IMR-90 (cell line): ENCODE measurements around the gene ANK2. TPM values are rescaled to one million over a fixed set of nuclear protein-coding genes. Genes with fewer than 3 reads are reported as not detected.

Experiments
- ATAC-seq: fragments of 200-7000 bp; cut with Tn5 transposase; 2 replicates; pipeline ENCODE4 v1.9.1; 2020; ENCODE audit warnings: low read depth, mild to moderate bottlenecking, moderate library complexity
- BruUV-seq: library from RNA; stranded (reverse); fragments of 400-500 nt; replicated peaks from 2 replicates; lab custom pipeline; 2021; lab: Mats Ljungman, UMichigan
- CTCF ChIA-PET: fragments of 300-600 bp; formaldehyde crosslinking; extraction: SDS; loops from one replicate; lab custom pipeline; 2021; ENCODE audit warnings: antibody characterized with exemption; lab: Yijun Ruan, JAX
- POLR2A ChIA-PET: fragments of 300-600 bp; sonication (Branson Sonifier 250); formaldehyde crosslinking; loops from one replicate; lab custom pipeline; 2022; ENCODE audit warnings: antibody characterized with exemption; ENCODE audit not compliant: unreplicated experiment; lab: Charles Lee
- DNase-seq: peaks from one replicate; pipeline ENCODE4 v3.0.0; 2013
- H2AFZ ChIP-seq: replicated peaks from 2 replicates; pipeline ENCODE3; 2013; ENCODE audit warnings: low read length, mild to moderate bottlenecking; ENCODE audit not compliant: poor library complexity
- H2AK5ac ChIP-seq: 2 replicates; pipeline ENCODE4 v1.6.1; 2013; ENCODE audit warnings: low read depth, low read length, inconsistent platforms
- H2AK9ac ChIP-seq: replicated peaks from 2 replicates; pipeline ENCODE3; 2013; ENCODE audit warnings: mild to moderate bottlenecking, low read depth, low read length, moderate library complexity; ENCODE audit not compliant: poor library complexity
- H2BK120ac ChIP-seq: 2 replicates; pipeline ENCODE4 v1.6.1; 2013; ENCODE audit warnings: low read depth, low read length, inconsistent platforms
- H2BK15ac ChIP-seq: 3 replicates; pipeline ENCODE4 v1.6.1; 2013; ENCODE audit warnings: low read depth, low read length, inconsistent platforms
- H2BK20ac ChIP-seq: 2 replicates; pipeline ENCODE4 v1.6.1; 2013; ENCODE audit warnings: low read depth, mild to moderate bottlenecking, inconsistent platforms, low read length, moderate library complexity
- H2BK5ac ChIP-seq: 2 replicates; pipeline ENCODE4 v1.6.1; 2013; ENCODE audit warnings: mild to moderate bottlenecking, low read depth, low read length, inconsistent platforms; ENCODE audit not compliant: poor library complexity, severe bottlenecking
- H3K14ac ChIP-seq: replicated peaks from 2 replicates; pipeline ENCODE4 v1.6.1; 2013; ENCODE audit warnings: low read depth, low read length, inconsistent platforms
- H3K18ac ChIP-seq: 2 replicates; pipeline ENCODE4 v1.6.1; 2013; ENCODE audit warnings: low read depth, low read length, control low read depth
- H3K23ac ChIP-seq: 2 replicates; pipeline ENCODE4 v1.6.1; 2013; ENCODE audit warnings: low read depth, low read length, inconsistent platforms
- H3K27ac ChIP-seq: 2 replicates; pipeline ENCODE4 v1.5.1; 2013; ENCODE audit warnings: mild to moderate bottlenecking, control low read depth, low read length; ENCODE audit not compliant: insufficient read depth
- H3K27me3 ChIP-seq: 2 replicates; pipeline ENCODE4 v1.6.1; 2013; ENCODE audit warnings: low read length; ENCODE audit not compliant: control insufficient read depth, insufficient read depth
- H3K36me3 ChIP-seq: 2 replicates; pipeline ENCODE4 v1.6.1; 2013; ENCODE audit warnings: low read length, mixed read lengths; ENCODE audit not compliant: control insufficient read depth, insufficient read depth
- H3K4ac ChIP-seq: 2 replicates; pipeline ENCODE4 v1.6.1; 2013; ENCODE audit warnings: low read depth, low read length, inconsistent platforms
- H3K4me1 ChIP-seq: 2 replicates; pipeline ENCODE4 v1.6.1; 2013; ENCODE audit warnings: low read length, mixed read lengths; ENCODE audit not compliant: control insufficient read depth, insufficient read depth
- H3K4me2 ChIP-seq: 2 replicates; pipeline ENCODE4 v1.6.1; 2013; ENCODE audit warnings: low read depth, mild to moderate bottlenecking, control low read depth, low read length, moderate library complexity
- H3K4me3 ChIP-seq: 2 replicates; pipeline ENCODE4 v1.5.1; 2013; ENCODE audit warnings: low read depth, mild to moderate bottlenecking, control low read depth, low read length, moderate library complexity; ENCODE audit not compliant: insufficient read depth
- H3K56ac ChIP-seq: 2 replicates; pipeline ENCODE4 v1.6.1; 2013; ENCODE audit warnings: low read length, inconsistent platforms; ENCODE audit not compliant: insufficient read depth; ENCODE audit errors: extremely low read depth
- H3K79me1 ChIP-seq, 2 experiments: 2 replicates each; pipeline ENCODE4 v1.6.1; 2013; ENCODE audit warnings: low read length in 2 of 2, inconsistent platforms in 1 of 2, low read depth in 1 of 2
- H3K9ac ChIP-seq: 2 replicates; pipeline ENCODE4 v1.6.1; 2013; ENCODE audit warnings: low read depth, low read length, control low read depth
- H3K9me1 ChIP-seq: 2 replicates; pipeline ENCODE4 v1.6.1; 2013; ENCODE audit warnings: low read length, inconsistent platforms; ENCODE audit not compliant: insufficient read depth
- H3K9me3 ChIP-seq: 2 replicates; pipeline ENCODE4 v1.6.1; 2013; ENCODE audit warnings: low read length; ENCODE audit not compliant: control insufficient read depth, insufficient read depth
- H4K20me1 ChIP-seq: 2 replicates; pipeline ENCODE4 v1.6.1; 2013; ENCODE audit warnings: low read length, inconsistent platforms; ENCODE audit not compliant: insufficient read depth
- H4K5ac ChIP-seq: 2 replicates; pipeline ENCODE4 v1.6.1; 2013; ENCODE audit warnings: mild to moderate bottlenecking, low read depth, low read length, control low read depth
- H4K8ac ChIP-seq, 2 experiments: 2 replicates each; pipeline ENCODE4 v1.6.1; 2013; ENCODE audit warnings: low read depth in 2 of 2, low read length in 2 of 2, control low read depth in 1 of 2, inconsistent platforms in 1 of 2
- H4K91ac ChIP-seq: 2 replicates; pipeline ENCODE4 v1.6.1; 2013; ENCODE audit warnings: low read depth, low read length, inconsistent platforms; ENCODE audit not compliant: insufficient read depth
- BHLHE40 ChIP-seq: fragments of 150-350 bp; IDR thresholded peaks from 2 replicates; pipeline ENCODE4 v1.6.1; 2016; ENCODE audit warnings: mild to moderate bottlenecking, low read depth, low read length
- CEBPB ChIP-seq: IDR thresholded peaks from 2 replicates; pipeline ENCODE4 v1.6.1; 2012; ENCODE audit warnings: low read depth, low read length, improper control_type of control experiment
- CHD1 ChIP-seq: IDR thresholded peaks from 2 replicates; pipeline ENCODE4 v1.6.1; 2012; ENCODE audit warnings: low read depth, low read length, improper control_type of control experiment
- ELK1 ChIP-seq: fragments of 150-350 bp; IDR thresholded peaks from 2 replicates; pipeline ENCODE4 v1.6.1; 2016; ENCODE audit warnings: low read depth, mild to moderate bottlenecking, low read length, moderate library complexity, borderline replicate concordance
- FOS ChIP-seq: fragments of 150-350 bp; IDR thresholded peaks from 2 replicates; pipeline ENCODE4 v1.6.1; 2016; ENCODE audit warnings: low read depth, low read length
- MAFK ChIP-seq: IDR thresholded peaks from 2 replicates; pipeline ENCODE4 v1.6.1; 2012; ENCODE audit warnings: low read depth, low read length, improper control_type of control experiment
- MAZ ChIP-seq: IDR thresholded peaks from 2 replicates; pipeline ENCODE4 v1.6.1; 2012; ENCODE audit warnings: low read depth, mild to moderate bottlenecking, low read length, improper control_type of control experiment, moderate library complexity, borderline replicate concordance
- MXI1 ChIP-seq: IDR thresholded peaks from 2 replicates; pipeline ENCODE4 v1.6.1; 2012; ENCODE audit warnings: low read depth, mild to moderate bottlenecking, low read length, moderate library complexity, borderline replicate concordance
- NFE2L2 ChIP-seq: fragments of 150-350 bp; IDR thresholded peaks from 2 replicates; pipeline ENCODE4 v1.6.1; 2016; ENCODE audit warnings: low read depth, mild to moderate bottlenecking, low read length
- POLR2A ChIP-seq: IDR thresholded peaks from 2 replicates; pipeline ENCODE4 v1.6.1; 2012; ENCODE audit warnings: mild to moderate bottlenecking, low read depth, low read length
- RAD21 ChIP-seq: IDR thresholded peaks from 2 replicates; pipeline ENCODE4 v1.6.1; 2012; ENCODE audit warnings: low read length, improper control_type of control experiment
- RCOR1 ChIP-seq: IDR thresholded peaks from 2 replicates; pipeline ENCODE4 v1.6.1; 2012; ENCODE audit warnings: mild to moderate bottlenecking, low read length, improper control_type of control experiment; ENCODE audit not compliant: insufficient replicate concordance
- RFX5 ChIP-seq: IDR thresholded peaks from 2 replicates; pipeline ENCODE4 v1.8.0; 2012; ENCODE audit warnings: low read depth, mild to moderate bottlenecking, low read length, moderate library complexity
- SMC3 ChIP-seq: fragments of 150-350 bp; IDR thresholded peaks from 2 replicates; pipeline ENCODE4 v1.6.1; 2016; ENCODE audit warnings: low read depth, mild to moderate bottlenecking, antibody characterized with exemption, low read length, moderate library complexity
- WGBS, 2 experiments: methylation state at CpG; one replicate each; pipeline versions ENCODE4 v1.1.5 to v1.1.7; 2013; ENCODE audit warnings: missing lambda C conversion rate in 2 of 2; ENCODE audit not compliant: insufficient read length in 1 of 2; ENCODE audit errors: extremely low coverage in 2 of 2; 5-methylcytosine and 5-hydroxymethylcytosine counted together
- dilution Hi-C: fragments of 300-500 bp; cut with HindIII; formaldehyde crosslinking; loops from one replicate; pipeline ENCODE4 v1.14.3; 2018; ENCODE audit warnings: low sequenced_read_pairs; ENCODE audit not compliant: unreplicated experiment
- in situ Hi-C: fragments of 300-500 bp; cut with MboI; formaldehyde crosslinking; loops from 3 replicates; pipeline ENCODE4 v1.14.3; 2019; ENCODE audit warnings: low sequenced_read_pairs, inconsistent platforms, mixed read lengths
- intact Hi-C: fragments of 100-400 bp; cut with micrococcal nuclease; formaldehyde crosslinking; loops from 2 replicates; pipeline ENCODE4 v1.10.0; 2022
- polyA plus RNA-seq, 3 experiments: library from polyadenylated mRNA; depleted of rRNA; stranded (reverse); fragments of >200 nt; gene quantifications; 2 replicates each; pipeline ENCODE4 v1.2.3, GENCODE V29; 2012; ENCODE audit warnings: low replicate concordance in 1 of 3
- total RNA-seq: library from RNA; depleted of rRNA; stranded (reverse); fragments of >200 nt; gene quantifications from 2 replicates; pipeline ENCODE4 v1.2.3, GENCODE V29; 2012
- TF ChIP-seq, protein P1 (sequence below): conservative IDR thresholded peaks from 2 replicates; pipeline ENCODE4 v1.5.1; 2012; ENCODE audit warnings: mild to moderate bottlenecking, low read depth, low read length, improper control_type of control experiment
- TF ChIP-seq, protein P2 (sequence below): fragments of 150-350 bp; IDR thresholded peaks from 2 replicates; pipeline ENCODE4 v1.6.1; 2017; ENCODE audit warnings: mild to moderate bottlenecking, antibody characterized with exemption, low read length, low read depth

ANK2 gene
- total and polyA plus RNA-seq, 2 of the 4 experiments (the other 2 are of a cell fraction), result 0.82 to 6.6 TPM

GRCh38 chr4:113031212-113031611, 18.2 kb upstream of the ANK2 start:
- no peak overlapping the region for H2BK20ac ChIP-seq
- H4K5ac ChIP-seq, result no peak overlapping the region
- no peaks in the 10 kb centered on the region for H3K27me3 ChIP-seq
- no peak overlapping the region for H2BK5ac ChIP-seq
- no peak overlapping the region for H2AK5ac ChIP-seq
- DNase-seq, result no peak
- no peak overlapping the region for H3K23ac ChIP-seq
- H3K14ac ChIP-seq, result no peak overlapping the region
- in situ Hi-C loops (no loop called here), intact Hi-C loops (no loop called here), dilution Hi-C loops (no loop called here)
- no peak overlapping the region for H2AFZ ChIP-seq
- H3K9me3 ChIP-seq, result no peaks in the 10 kb centered on the region
- no peak overlapping the region for H2BK15ac ChIP-seq
- no peak overlapping the region for H3K56ac ChIP-seq
- no peaks in the 10 kb centered on the region for H3K79me1 ChIP-seq
- H4K91ac ChIP-seq, result no peak overlapping the region
- no peaks in the 10 kb centered on the region for H3K36me3 ChIP-seq
- TF ChIP-seq MXI1, result no peak
- TF ChIP-seq RFX5, result no peak
- TF ChIP-seq CEBPB, result no peak
- no peak for TF ChIP-seq RCOR1
- TF ChIP-seq ELK1, result no peak
- no peak for TF ChIP-seq MAFK
- TF ChIP-seq, protein P1, sequence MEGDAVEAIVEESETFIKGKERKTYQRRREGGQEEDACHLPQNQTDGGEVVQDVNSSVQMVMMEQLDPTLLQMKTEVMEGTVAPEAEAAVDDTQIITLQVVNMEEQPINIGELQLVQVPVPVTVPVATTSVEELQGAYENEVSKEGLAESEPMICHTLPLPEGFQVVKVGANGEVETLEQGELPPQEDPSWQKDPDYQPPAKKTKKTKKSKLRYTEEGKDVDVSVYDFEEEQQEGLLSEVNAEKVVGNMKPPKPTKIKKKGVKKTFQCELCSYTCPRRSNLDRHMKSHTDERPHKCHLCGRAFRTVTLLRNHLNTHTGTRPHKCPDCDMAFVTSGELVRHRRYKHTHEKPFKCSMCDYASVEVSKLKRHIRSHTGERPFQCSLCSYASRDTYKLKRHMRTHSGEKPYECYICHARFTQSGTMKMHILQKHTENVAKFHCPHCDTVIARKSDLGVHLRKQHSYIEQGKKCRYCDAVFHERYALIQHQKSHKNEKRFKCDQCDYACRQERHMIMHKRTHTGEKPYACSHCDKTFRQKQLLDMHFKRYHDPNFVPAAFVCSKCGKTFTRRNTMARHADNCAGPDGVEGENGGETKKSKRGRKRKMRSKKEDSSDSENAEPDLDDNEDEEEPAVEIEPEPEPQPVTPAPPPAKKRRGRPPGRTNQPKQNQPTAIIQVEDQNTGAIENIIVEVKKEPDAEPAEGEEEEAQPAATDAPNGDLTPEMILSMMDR, result no peak
- TF ChIP-seq POLR2A, result no peak
- no peak for TF ChIP-seq SMC3
- TF ChIP-seq MAZ, result no peak
- no peak for TF ChIP-seq BHLHE40
- no peak for TF ChIP-seq FOS
- TF ChIP-seq, protein P2, sequence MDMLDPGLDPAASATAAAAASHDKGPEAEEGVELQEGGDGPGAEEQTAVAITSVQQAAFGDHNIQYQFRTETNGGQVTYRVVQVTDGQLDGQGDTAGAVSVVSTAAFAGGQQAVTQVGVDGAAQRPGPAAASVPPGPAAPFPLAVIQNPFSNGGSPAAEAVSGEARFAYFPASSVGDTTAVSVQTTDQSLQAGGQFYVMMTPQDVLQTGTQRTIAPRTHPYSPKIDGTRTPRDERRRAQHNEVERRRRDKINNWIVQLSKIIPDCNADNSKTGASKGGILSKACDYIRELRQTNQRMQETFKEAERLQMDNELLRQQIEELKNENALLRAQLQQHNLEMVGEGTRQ, result no peak
- TF ChIP-seq RAD21, result no peak
- no peak for TF ChIP-seq CHD1
- TF ChIP-seq NFE2L2, result no peak
- no peak overlapping the region for H3K18ac ChIP-seq
- no peak overlapping the region for H3K27ac ChIP-seq
- POLR2A ChIA-PET, result no interaction called here
- no peak overlapping the region for H3K4me2 ChIP-seq
- whole genome bisulfite sequencing, 2 experiments, result no CpG with 5 or more reads among the region's 1 CpG
- ATAC-seq, result no peak
- H3K4ac ChIP-seq, result no peak overlapping the region
- no peak overlapping the region for H3K9ac ChIP-seq
- H4K20me1 ChIP-seq, result no peaks in the 10 kb centered on the region
- no peaks in the 10 kb centered on the region for H3K4me1 ChIP-seq
- no peaks in the 10 kb centered on the region for H3K9me1 ChIP-seq
- no peak overlapping the region for H2BK120ac ChIP-seq
- CTCF ChIA-PET, result interaction anchor here (0.6 kb wide), 1 partner anchor 12 kb away, joined by 6 read pairs; no protein-coding TSS in a partner anchor
- H3K4me3 ChIP-seq, result no peak overlapping the region
- BruUV-seq, result no TSS peak
- H2AK9ac ChIP-seq, result no peak overlapping the region
- H4K8ac ChIP-seq, result no peak overlapping the region
